HG03159 (cell line): ENCODE data around the gene ARHGDIA.

ENCODE experiments used
- ATAC-seq: cut with Tn5 transposase; IDR thresholded peaks from one replicate; pipeline ENCODE4 v1.9.1; 2021; ENCODE audit warnings: mild to moderate bottlenecking, moderate library complexity; ENCODE audit not compliant: unreplicated experiment

ARHGDIA gene

GRCh38 chr17:81828656-81829055, 42.5 kb downstream of the ARHGDIA start:
- no peak for ATAC-seq

DNA sequence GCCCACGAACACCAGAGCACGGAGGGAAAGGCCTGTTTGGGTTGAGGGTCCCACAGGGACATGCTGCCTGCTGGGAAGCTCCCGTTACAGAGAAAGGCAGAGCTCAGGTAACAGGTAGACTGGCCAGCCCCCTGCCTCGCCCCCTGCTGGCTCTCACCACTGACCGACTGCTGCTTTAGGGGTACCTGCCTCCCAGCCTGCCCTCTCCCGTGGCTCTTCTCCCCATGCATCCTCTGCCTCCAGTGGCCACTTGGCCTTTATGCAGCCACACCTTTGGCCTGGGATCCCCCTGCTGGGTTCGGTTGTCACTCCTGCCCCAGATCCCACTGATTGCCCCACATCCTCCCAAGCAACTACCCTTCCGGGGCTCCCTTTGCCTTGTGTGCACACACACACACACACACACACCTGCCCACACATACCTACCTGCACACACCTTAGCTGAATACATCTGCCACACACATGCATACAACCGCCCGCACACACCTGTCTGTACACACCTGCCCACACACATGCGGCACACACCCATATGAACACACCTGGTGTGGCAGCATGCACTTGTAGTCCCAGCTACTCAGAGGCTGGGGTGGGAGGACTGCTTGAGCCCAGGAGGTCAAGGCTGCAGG, 45.2 kb downstream of the ARHGDIA start:
- no peak for ATAC-seq

DNA sequence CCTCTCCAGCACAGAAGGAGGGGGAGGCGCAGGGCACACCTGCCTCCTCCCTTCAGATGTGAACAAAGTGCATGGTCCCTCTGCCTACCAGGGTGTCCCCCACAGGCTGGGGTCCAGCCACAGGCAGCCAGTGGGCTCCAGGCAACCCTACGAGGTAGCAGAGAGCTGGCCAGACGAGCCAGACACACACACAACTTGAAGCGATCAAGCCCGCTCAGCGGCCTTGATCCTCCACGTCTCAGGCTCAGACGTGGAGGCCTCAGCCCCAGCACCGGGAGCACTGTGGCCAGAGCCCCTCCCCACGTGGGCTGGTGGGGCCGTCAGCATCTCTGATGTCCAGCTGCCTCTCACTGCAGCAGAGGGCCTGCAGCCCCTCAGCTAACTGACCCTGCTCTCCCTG, 46.5 kb downstream of the ARHGDIA start:
- no peak for ATAC-seq

GRCh38 chr17:81823820-81824550, 47.2 kb downstream of the ARHGDIA start:
- no peak for ATAC-seq

DNA sequence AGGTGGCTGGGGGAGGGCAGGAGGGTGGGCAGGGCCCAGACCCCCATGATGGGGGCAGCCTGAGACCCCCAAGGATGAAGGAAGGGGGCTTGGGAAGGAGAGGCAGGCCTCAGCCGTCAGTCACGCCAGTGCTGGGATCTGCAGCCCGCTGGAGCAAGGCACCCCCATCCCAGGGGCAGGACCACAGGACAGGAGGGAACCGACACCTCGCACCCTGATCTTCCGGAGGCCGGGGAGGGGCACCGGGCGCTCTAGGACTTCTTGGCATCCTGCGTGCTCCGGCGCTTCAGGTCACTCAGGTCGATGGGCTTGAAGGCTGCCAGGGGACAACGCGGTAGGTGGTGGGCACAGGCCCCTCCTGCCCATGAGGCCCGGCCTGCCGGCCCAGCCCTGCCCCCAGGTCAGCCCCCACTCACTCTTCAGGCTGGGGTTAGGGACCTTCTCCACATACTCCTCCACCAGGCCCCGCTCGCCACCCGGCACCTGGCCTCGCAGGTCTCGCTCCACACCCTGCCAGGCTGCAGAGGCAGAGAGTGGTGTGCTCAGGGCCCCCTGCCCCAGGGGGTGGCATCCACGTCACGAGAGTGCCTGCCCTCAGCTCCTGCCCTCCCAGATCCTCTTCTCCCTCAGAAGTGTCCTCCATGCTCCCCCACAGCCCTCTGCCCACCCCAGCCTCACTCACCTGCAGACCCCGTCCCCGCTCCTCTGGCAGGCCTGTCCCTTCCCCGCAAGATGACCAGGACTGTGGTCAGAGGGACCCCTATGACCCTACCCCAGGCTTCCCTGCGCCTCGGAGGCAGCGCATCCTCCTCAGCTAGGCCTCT, 47.9 kb downstream of the ARHGDIA start:
- no peak for ATAC-seq

DNA sequence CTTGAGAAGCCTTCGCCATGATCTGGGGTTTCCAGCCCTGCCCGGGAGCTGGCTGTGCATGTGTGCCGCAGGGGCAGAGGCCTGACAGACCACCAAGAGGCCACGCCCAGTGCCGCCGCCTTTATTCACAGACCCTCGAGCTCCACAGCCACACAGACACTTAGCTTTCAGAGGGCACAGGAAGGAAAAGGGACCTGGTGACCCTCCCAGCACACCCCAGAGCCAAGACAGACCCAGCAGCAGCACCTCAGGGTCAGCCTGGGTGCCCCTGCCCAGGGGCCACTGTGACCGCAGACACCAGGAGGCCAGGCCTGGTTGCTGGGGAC, 48.9 kb downstream of the ARHGDIA start:
- ATAC-seq, result no peak

- no peak for ATAC-seq
Observed at GRCh38 chr17:81821603-81822311, 49.4 kb downstream of the ARHGDIA start.

GRCh38 chr17:81821147-81821546, 50.0 kb downstream of the ARHGDIA start:
- no peak for ATAC-seq

- no peak for ATAC-seq
Observed at GRCh38 chr17:81819708-81820107, 51.4 kb downstream of the ARHGDIA start.

- ATAC-seq, result no peak
Observed at GRCh38 chr17:81817758-81818147, 53.4 kb downstream of the ARHGDIA start.
